HL-60 (cell line): Measurements from ENCODE around the gene FDXACB1.
A peak's percentile ranks its signal among the peaks of the same experiment; 100 is the strongest.

Experiments
- GABPA ChIP-seq: IDR thresholded peaks from 2 replicates; pipeline ENCODE4 v1.6.1; 2012; ENCODE audit warnings: low read depth
- POLR2AphosphoS5 ChIP-seq: IDR thresholded peaks from 2 replicates; pipeline ENCODE4 v1.6.1; 2012; ENCODE audit warnings: low read depth
- SPI1 ChIP-seq: IDR thresholded peaks from 2 replicates; pipeline ENCODE4 v1.6.1; 2012; ENCODE audit warnings: low read depth, mild to moderate bottlenecking, borderline replicate concordance
- TF ChIP-seq, protein P1 (sequence below): IDR thresholded peaks from one replicate; pipeline ENCODE4 v1.5.1; 2011; ENCODE audit warnings: low read length, control low read depth, inconsistent platforms; ENCODE audit not compliant: insufficient read depth
- TF ChIP-seq, protein P2 (sequence below): IDR thresholded peaks from 2 replicates; pipeline ENCODE4 v1.6.1; 2012; ENCODE audit warnings: low read depth; ENCODE audit not compliant: insufficient replicate concordance

DNA sequence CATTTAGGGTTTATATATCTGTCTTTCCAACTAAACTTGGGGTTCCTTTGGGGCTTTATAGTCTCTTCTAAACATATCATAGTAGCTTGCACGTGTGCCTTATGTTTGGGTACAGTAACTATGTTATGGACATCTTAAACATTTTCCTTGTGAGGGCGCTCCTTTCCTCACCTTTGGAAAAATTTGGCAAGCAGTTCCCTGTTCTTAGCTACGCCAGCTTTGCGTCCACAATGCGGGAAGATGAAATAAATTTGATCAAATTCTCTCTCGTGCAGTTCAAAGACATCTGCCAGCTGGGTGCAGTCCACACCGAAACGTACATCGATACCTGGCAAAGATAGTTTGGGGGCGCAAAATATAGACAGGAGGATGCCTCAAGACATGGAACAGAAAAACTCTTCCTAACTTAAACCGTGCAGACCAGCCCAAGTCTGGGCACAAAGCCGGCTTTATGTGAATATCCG, 548 bp downstream of the FDXACB1 start:
- TF ChIP-seq, protein P1, sequence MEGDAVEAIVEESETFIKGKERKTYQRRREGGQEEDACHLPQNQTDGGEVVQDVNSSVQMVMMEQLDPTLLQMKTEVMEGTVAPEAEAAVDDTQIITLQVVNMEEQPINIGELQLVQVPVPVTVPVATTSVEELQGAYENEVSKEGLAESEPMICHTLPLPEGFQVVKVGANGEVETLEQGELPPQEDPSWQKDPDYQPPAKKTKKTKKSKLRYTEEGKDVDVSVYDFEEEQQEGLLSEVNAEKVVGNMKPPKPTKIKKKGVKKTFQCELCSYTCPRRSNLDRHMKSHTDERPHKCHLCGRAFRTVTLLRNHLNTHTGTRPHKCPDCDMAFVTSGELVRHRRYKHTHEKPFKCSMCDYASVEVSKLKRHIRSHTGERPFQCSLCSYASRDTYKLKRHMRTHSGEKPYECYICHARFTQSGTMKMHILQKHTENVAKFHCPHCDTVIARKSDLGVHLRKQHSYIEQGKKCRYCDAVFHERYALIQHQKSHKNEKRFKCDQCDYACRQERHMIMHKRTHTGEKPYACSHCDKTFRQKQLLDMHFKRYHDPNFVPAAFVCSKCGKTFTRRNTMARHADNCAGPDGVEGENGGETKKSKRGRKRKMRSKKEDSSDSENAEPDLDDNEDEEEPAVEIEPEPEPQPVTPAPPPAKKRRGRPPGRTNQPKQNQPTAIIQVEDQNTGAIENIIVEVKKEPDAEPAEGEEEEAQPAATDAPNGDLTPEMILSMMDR = no peak
- TF ChIP-seq, protein P2, sequence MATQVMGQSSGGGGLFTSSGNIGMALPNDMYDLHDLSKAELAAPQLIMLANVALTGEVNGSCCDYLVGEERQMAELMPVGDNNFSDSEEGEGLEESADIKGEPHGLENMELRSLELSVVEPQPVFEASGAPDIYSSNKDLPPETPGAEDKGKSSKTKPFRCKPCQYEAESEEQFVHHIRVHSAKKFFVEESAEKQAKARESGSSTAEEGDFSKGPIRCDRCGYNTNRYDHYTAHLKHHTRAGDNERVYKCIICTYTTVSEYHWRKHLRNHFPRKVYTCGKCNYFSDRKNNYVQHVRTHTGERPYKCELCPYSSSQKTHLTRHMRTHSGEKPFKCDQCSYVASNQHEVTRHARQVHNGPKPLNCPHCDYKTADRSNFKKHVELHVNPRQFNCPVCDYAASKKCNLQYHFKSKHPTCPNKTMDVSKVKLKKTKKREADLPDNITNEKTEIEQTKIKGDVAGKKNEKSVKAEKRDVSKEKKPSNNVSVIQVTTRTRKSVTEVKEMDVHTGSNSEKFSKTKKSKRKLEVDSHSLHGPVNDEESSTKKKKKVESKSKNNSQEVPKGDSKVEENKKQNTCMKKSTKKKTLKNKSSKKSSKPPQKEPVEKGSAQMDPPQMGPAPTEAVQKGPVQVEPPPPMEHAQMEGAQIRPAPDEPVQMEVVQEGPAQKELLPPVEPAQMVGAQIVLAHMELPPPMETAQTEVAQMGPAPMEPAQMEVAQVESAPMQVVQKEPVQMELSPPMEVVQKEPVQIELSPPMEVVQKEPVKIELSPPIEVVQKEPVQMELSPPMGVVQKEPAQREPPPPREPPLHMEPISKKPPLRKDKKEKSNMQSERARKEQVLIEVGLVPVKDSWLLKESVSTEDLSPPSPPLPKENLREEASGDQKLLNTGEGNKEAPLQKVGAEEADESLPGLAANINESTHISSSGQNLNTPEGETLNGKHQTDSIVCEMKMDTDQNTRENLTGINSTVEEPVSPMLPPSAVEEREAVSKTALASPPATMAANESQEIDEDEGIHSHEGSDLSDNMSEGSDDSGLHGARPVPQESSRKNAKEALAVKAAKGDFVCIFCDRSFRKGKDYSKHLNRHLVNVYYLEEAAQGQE = peak; percentile 22
- no peak for TF ChIP-seq POLR2AphosphoS5
- TF ChIP-seq GABPA = no peak
- TF ChIP-seq SPI1 = peak; percentile 3; the same call in 1 of the 2 replicates
